K562 (cell line): Measurements from ENCODE around the gene CACNA1S. TPM values are rescaled to one million over a fixed set of nuclear protein-coding genes. Genes with fewer than 3 reads are reported as not detected.

Experiments
- ATAC-seq: fragments of 200-7000 bp; cut with Tn5 transposase; 3 replicates; pipeline ENCODE4 v1.9.1; 2020; ENCODE audit warnings: moderate library complexity
- BruUV-seq: library from RNA; stranded (reverse); fragments of 400-500 nt; replicated peaks from 2 replicates; lab custom pipeline; 2021; lab: Mats Ljungman, UMichigan
- CTCF ChIA-PET: fragments of 300-600 bp; formaldehyde crosslinking; extraction: SDS; loops from one replicate; lab custom pipeline; 2021; ENCODE audit warnings: low intra/inter-chr PET ratio; lab: Yijun Ruan, JAX
- POLR2A ChIA-PET: fragments of 300-600, 350-650 bp; sonication (Branson Sonifier 250); formaldehyde crosslinking; extraction: SDS; loops from one replicate; lab custom pipeline; 2021; ENCODE audit warnings: antibody characterized with exemption, inconsistent platforms; lab: Yijun Ruan, JAX
- DNase-seq, 4 experiments: peaks; one replicate each; pipeline versions ENCODE4 v3.0.0 to v3.0.0-alpha.2; 2011 to 2018; ENCODE audit warnings: low spot score in 3 of 4, mixed read lengths in 3 of 4; ENCODE audit errors: extremely low read depth in 1 of 4
- FAIRE-seq: peaks from 2 replicates; lab custom pipeline; 2011; peaks lifted over from hg19 to GRCh38; lab: Jason Lieb, UNC
- H2AFZ ChIP-seq: 2 replicates; pipeline ENCODE4 v1.6.0; 2011; ENCODE audit warnings: low read depth, low read length, control low read depth, inconsistent platforms
- H3K27ac ChIP-seq: fragments of 200-600 bp; 3 replicates; pipeline ENCODE4 v1.8.0; 2011; ENCODE audit warnings: low read depth, mild to moderate bottlenecking, control low read depth, inconsistent platforms, low read length, moderate library complexity, mixed read lengths; ENCODE audit errors: extremely low read depth
- H3K27me3 ChIP-seq, 2 experiments: fragments of 300-600 bp in 1 of 2; 2 replicates in 1 of 2; 3 replicates in 1 of 2; pipeline versions ENCODE4 v1.6.0 to v1.8.0; 2011; ENCODE audit warnings: inconsistent platforms in 2 of 2, low read length in 2 of 2, mild to moderate bottlenecking in 1 of 2, mixed read lengths in 1 of 2, moderate library complexity in 1 of 2; ENCODE audit not compliant: control insufficient read depth in 2 of 2, insufficient read depth in 2 of 2
- H3K36me3 ChIP-seq: fragments of 300-600 bp; 3 replicates; pipeline ENCODE4 v1.8.0; 2011; ENCODE audit warnings: mild to moderate bottlenecking, low read length, inconsistent platforms; ENCODE audit not compliant: control insufficient read depth, insufficient read depth
- H3K4me1 ChIP-seq, 2 experiments: fragments of 200-600 bp in 1 of 2; replicated peaks in 1 of 2; 2 replicates in 1 of 2; 3 replicates in 1 of 2; pipeline versions ENCODE4 v1.5.1 to v1.8.0; 2011; ENCODE audit warnings: inconsistent platforms in 2 of 2, low read length in 2 of 2, mild to moderate bottlenecking in 1 of 2, mixed read lengths in 1 of 2, moderate library complexity in 1 of 2; ENCODE audit not compliant: control insufficient read depth in 2 of 2, insufficient read depth in 2 of 2
- H3K4me2 ChIP-seq: 2 replicates; pipeline ENCODE4 v1.6.1; 2011; ENCODE audit warnings: low read length, control low read depth, inconsistent platforms, mixed read lengths; ENCODE audit not compliant: insufficient read depth
- H3K4me3 ChIP-seq: fragments of 200-600 bp; sonication (generic), shearing (Covaris generic); 2 replicates; pipeline ENCODE4 v1.5.1; 2016; ENCODE audit warnings: control low read depth, inconsistent platforms
- H3K79me2 ChIP-seq: fragments of 200-600 bp; 3 replicates; pipeline ENCODE4 v1.8.0; 2011; ENCODE audit warnings: low read length, inconsistent platforms; ENCODE audit not compliant: control insufficient read depth, insufficient read depth
- H3K9ac ChIP-seq, 2 experiments: 2 replicates each; pipeline versions ENCODE4 v1.6.0 to v1.6.1; 2011; ENCODE audit warnings: low read depth in 2 of 2, low read length in 2 of 2, control low read depth in 1 of 2, inconsistent platforms in 1 of 2, mild to moderate bottlenecking in 1 of 2, mixed read lengths in 1 of 2; ENCODE audit not compliant: insufficient read depth in 1 of 2
- H3K9me1 ChIP-seq: one replicate; pipeline ENCODE4 v1.6.0; 2011; ENCODE audit warnings: inconsistent platforms, mild to moderate bottlenecking, low read length, moderate library complexity; ENCODE audit not compliant: control insufficient read depth, insufficient read depth
- H3K9me3 ChIP-seq: replicated peaks from 2 replicates; pipeline ENCODE4 v1.5.1; 2011; ENCODE audit warnings: low read depth, low read length, inconsistent platforms; ENCODE audit not compliant: control insufficient read depth, insufficient read depth
- H4K20me1 ChIP-seq: replicated peaks from 2 replicates; pipeline ENCODE4 v1.6.1; 2011; ENCODE audit warnings: low read length, inconsistent platforms, mixed read lengths; ENCODE audit not compliant: control insufficient read depth, insufficient read depth
- ARID3B ChIP-seq: fragments of 250-450 bp; sonication (Bioruptor Pico); IDR thresholded peaks from 2 replicates; pipeline ENCODE4 v1.4.0; 2020; ENCODE audit warnings: borderline replicate concordance
- BRF1 ChIP-seq: IDR thresholded peaks from 3 replicates; pipeline ENCODE4 v1.6.1; 2011; ENCODE audit warnings: borderline replicate concordance, mild to moderate bottlenecking; ENCODE audit not compliant: insufficient read length; ENCODE audit errors: extremely low read depth
- KDM2B ChIP-seq: fragments of 250-450 bp; sonication (Bioruptor Pico); IDR thresholded peaks from 2 replicates; pipeline ENCODE4 v1.8.0; 2021; ENCODE audit warnings: mild to moderate bottlenecking, moderate library complexity
- LEF1 ChIP-seq: fragments of 450-650 bp; IDR thresholded peaks from 2 replicates; pipeline ENCODE4 v1.6.1; 2016; ENCODE audit warnings: mild to moderate bottlenecking
- POLR2G ChIP-seq: fragments of 200-400 bp; formaldehyde crosslinking; IDR thresholded peaks from 2 replicates; pipeline ENCODE4 v1.6.1; 2017; ENCODE audit warnings: low read depth, mild to moderate bottlenecking, antibody characterized with exemption, low read length, moderate library complexity
- SIX5 ChIP-seq, 2 experiments: IDR thresholded peaks; 2 replicates each; pipeline ENCODE4 v1.6.1; 2011; ENCODE audit warnings: low read length in 2 of 2, borderline replicate concordance in 1 of 2, low read depth in 1 of 2, mild to moderate bottlenecking in 1 of 2, moderate library complexity in 1 of 2; ENCODE audit not compliant: insufficient read depth in 1 of 2
- SP2 ChIP-seq: IDR thresholded peaks from 2 replicates; pipeline ENCODE4 v1.6.1; 2011; ENCODE audit warnings: mild to moderate bottlenecking, low read depth, low read length, moderate library complexity; ENCODE audit not compliant: poor library complexity, severe bottlenecking; ENCODE audit errors: extremely low read depth
- TBP ChIP-seq: optimal IDR thresholded peaks from 2 replicates; pipeline ENCODE3; 2011; ENCODE audit warnings: low read depth, low read length, improper control_type of control experiment
- ZBTB7A ChIP-seq: IDR thresholded peaks from 2 replicates; pipeline ENCODE4 v1.6.1; 2011; ENCODE audit warnings: low read depth, mild to moderate bottlenecking, low read length, moderate library complexity, borderline replicate concordance; ENCODE audit not compliant: control insufficient read depth
- ZBTB8A ChIP-seq: fragments of 450-650 bp; IDR thresholded peaks from 2 replicates; pipeline ENCODE4 v1.6.1; 2018; ENCODE audit warnings: mild to moderate bottlenecking, moderate library complexity; ENCODE audit not compliant: partially characterized antibody
- ZC3H8 ChIP-seq: fragments of 450-650 bp; IDR thresholded peaks from 2 replicates; pipeline ENCODE4 v1.6.1; 2017
- ZNF143 ChIP-seq: sonication (generic); formaldehyde crosslinking; IDR thresholded peaks from 2 replicates; pipeline ENCODE4 v1.9.0; 2022; ENCODE audit warnings: mild to moderate bottlenecking, missing genetic modification reagents
- WGBS: fragments of 100-300 bp; shearing (Covaris generic); methylation state at CpG from one replicate; pipeline ENCODE4 v1.1.6; 2016; ENCODE audit warnings: low coverage, mixed read lengths; ENCODE audit not compliant: insufficient coverage; ENCODE audit errors: missing lambda C conversion rate; 5-methylcytosine and 5-hydroxymethylcytosine counted together
- in situ Hi-C: fragments of 300-500 bp; cut with MboI; formaldehyde crosslinking; loops from 4 replicates; pipeline ENCODE4 v1.15.0; 2018; ENCODE audit warnings: inconsistent platforms, mixed read lengths
- intact Hi-C: fragments of 100-400 bp; cut with micrococcal nuclease; formaldehyde crosslinking; loops from 2 replicates; pipeline ENCODE4 v1.14.2; 2022
- polyA plus RNA-seq, 8 experiments: library from polyadenylated mRNA; depleted of rRNA in 4 of 8; stranded (reverse) in 5 of 8; unstranded in 3 of 8; fragments of >200 nt; fragmentation: Nextera tagmentation in 2 of 8; fragmentation: Illumina TruSeq in 1 of 8; extraction: Ambion mirVana in 2 of 8; extraction: Trizol in 1 of 8; gene quantifications; 2 replicates each; pipeline versions ENCODE4 v1.2.1 to v1.2.3, GENCODE V29; 2011 to 2014; ENCODE audit warnings: inconsistent platforms in 1 of 8, missing spikeins in 1 of 8
- total RNA-seq, 7 experiments: library from RNA; depleted of rRNA in 6 of 7; stranded (reverse); fragments of >200 nt in 6 of 7; fragmentation: Illumina TruSeq in 2 of 7; extraction: Trizol in 2 of 7; gene quantifications; 2 replicates each; pipeline versions ENCODE4 v1.2.1 to v1.2.3, GENCODE V29; 2011 to 2021; ENCODE audit warnings: low replicate concordance in 1 of 7
- TF ChIP-seq, protein P1 (sequence below): fragments of 150-350 bp; IDR thresholded peaks from 2 replicates; pipeline ENCODE4 v1.6.1; 2014; ENCODE audit warnings: low read depth, mild to moderate bottlenecking, low read length, borderline replicate concordance
- TF ChIP-seq, protein P2 (sequence below): fragments of 450-650 bp; IDR thresholded peaks from 2 replicates; pipeline ENCODE4 v1.6.1; 2016; ENCODE audit warnings: antibody characterized with exemption

CACNA1S gene
- total and polyA plus RNA-seq, 9 of the 15 experiments (the other 6 are each of a cell fraction or from before 2014, with no cell fraction given): not detected

DNA sequence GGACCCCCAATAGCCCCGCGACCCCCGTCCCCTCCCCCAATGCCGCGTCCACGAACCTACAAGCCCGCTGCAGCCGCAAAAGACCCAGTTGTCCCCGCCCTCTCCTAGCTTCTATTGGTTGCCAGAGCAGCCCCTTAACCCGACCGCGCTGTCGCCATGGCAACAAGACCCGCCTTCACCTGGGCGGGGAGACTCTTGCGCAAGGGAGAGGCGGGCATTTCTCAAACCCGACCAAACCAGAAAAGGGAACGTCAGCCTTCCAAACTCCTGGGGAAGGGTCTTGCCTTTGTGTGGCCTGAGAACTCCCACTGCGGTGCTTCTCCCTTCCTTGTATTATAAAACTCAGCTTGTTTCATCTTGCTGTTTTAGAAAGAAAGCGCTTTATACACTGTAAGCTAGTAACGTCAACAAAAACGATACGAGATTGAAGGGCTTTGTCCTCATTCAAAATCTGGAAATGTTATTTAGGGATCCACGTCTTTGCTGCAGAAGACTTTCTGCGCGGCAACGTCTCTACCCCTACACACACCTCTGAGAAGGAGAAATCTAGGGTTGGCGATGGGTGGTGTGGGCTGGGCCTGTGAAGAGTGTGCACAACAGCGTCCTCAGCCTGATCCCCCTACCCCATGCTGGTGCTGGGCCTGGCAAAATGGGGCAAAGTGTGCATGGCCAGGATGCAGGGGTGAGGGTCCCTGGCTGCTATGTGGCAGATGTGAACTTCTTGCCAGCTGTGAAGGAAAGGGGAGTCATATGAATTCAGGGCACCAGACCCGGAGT is 42.4 kb upstream of the CACNA1S start, which contains the start of gene TMEM9:
TMEM9 (minus strand) TSS at position 86 of the 777 bp plus-strand sequence. CDS start 551 bp downstream, outside the sequence.
- H4K20me1 ChIP-seq: peaks cover 3% of the 10 kb centered on the region; the same call in 1 of the 2 replicates
- intact Hi-C loops (loop anchor here (1.0 kb wide), 1 partner anchor 16 kb away; no protein-coding TSS in a partner anchor), in situ Hi-C loops (no loop called here)
- TSS peak; percentile 80 for BruUV-seq
- peak within 1 kb of the TSS; percentile 100 for H2AFZ ChIP-seq
- H3K27me3 ChIP-seq: no peaks in the 10 kb centered on the region
- peak within 1 kb of the TSS; percentile 93 for H3K27ac ChIP-seq
- WGBS: 14% methylated on average over 31 of the region's 31 CpGs
- ATAC-seq: peak; percentile 93
- ChIA-PET CTCF (no interaction called here), POLR2A (interaction anchor here (0.7 to 9.8 kb wide), 7 partner anchors 9 to 160 kb away, joined by 3 to 121 read pairs (median 6); no protein-coding TSS in a partner anchor)
- peak; percentile 95 for FAIRE-seq
- H3K4me1 ChIP-seq: peaks cover 13 to 27% of the 10 kb centered on the region in 2 experiments
- H3K4me2 ChIP-seq: peak within 1 kb of the TSS; percentile 91
- no peaks in the 10 kb centered on the region for H3K9me3 ChIP-seq
- H3K9ac ChIP-seq: peak within 1 kb of the TSS; percentile 79 to 89
- H3K4me3 ChIP-seq: peak within 1 kb of the TSS; percentile 66
- peaks cover 33% of the 10 kb centered on the region for H3K36me3 ChIP-seq
- H3K9me1 ChIP-seq: no peaks in the 10 kb centered on the region
- peaks cover 12% of the 10 kb centered on the region; the same call in 2 of the 3 replicates for H3K79me2 ChIP-seq
- DNase-seq: peak; percentile 99 to 100 (median 99)
- 0 out of 2 replicates have a peak, but pooled peaks have one; percentile 39 for TF ChIP-seq KDM2B (CRISPR knock-in tag)
- no peak for TF ChIP-seq SIX5 (IDR thresholded peaks at IDR 0.05; ENCODE audit: borderline replicate concordance in 1 of 2, insufficient read depth in 1 of 2, low read depth in 1 of 2, low read length in 2 of 2)
- no peak for TF ChIP-seq ZC3H8
- peak; percentile 91 for TF ChIP-seq ZBTB7A
- 0 out of 2 replicates have a peak, but pooled peaks have one; percentile 16 for TF ChIP-seq ARID3B (CRISPR knock-in tag)
- TF ChIP-seq ZNF143 (CRISPR knock-in tag): no peak
- TF ChIP-seq, protein P1, sequence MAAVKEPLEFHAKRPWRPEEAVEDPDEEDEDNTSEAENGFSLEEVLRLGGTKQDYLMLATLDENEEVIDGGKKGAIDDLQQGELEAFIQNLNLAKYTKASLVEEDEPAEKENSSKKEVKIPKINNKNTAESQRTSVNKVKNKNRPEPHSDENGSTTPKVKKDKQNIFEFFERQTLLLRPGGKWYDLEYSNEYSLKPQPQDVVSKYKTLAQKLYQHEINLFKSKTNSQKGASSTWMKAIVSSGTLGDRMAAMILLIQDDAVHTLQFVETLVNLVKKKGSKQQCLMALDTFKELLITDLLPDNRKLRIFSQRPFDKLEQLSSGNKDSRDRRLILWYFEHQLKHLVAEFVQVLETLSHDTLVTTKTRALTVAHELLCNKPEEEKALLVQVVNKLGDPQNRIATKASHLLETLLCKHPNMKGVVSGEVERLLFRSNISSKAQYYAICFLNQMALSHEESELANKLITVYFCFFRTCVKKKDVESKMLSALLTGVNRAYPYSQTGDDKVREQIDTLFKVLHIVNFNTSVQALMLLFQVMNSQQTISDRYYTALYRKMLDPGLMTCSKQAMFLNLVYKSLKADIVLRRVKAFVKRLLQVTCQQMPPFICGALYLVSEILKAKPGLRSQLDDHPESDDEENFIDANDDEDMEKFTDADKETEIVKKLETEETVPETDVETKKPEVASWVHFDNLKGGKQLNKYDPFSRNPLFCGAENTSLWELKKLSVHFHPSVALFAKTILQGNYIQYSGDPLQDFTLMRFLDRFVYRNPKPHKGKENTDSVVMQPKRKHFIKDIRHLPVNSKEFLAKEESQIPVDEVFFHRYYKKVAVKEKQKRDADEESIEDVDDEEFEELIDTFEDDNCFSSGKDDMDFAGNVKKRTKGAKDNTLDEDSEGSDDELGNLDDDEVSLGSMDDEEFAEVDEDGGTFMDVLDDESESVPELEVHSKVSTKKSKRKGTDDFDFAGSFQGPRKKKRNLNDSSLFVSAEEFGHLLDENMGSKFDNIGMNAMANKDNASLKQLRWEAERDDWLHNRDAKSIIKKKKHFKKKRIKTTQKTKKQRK: peak; percentile 62; the same call in 1 of the 2 replicates
- TF ChIP-seq TBP: peak; percentile 65
- peak; percentile 88 for TF ChIP-seq SP2
- TF ChIP-seq ZBTB8A: no peak
- peak; percentile 33; the same call in 1 of the 2 replicates for TF ChIP-seq POLR2G
- TF ChIP-seq BRF1: no peak
- TF ChIP-seq, protein P2, sequence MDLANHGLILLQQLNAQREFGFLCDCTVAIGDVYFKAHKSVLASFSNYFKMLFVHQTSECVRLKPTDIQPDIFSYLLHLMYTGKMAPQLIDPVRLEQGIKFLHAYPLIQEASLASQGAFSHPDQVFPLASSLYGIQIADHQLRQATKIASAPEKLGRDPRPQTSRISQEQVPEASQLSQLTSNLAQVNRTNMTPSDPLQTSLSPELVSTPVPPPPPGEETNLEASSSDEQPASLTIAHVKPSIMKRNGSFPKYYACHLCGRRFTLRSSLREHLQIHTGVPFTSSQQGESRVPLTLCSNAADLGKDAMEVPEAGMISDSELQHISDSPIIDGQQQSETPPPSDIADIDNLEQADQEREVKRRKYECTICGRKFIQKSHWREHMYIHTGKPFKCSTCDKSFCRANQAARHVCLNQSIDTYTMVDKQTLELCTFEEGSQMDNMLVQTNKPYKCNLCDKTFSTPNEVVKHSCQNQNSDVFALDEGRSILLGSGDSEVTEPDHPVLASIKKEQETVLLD: peak; percentile 51; the same call in 1 of the 2 replicates
- TF ChIP-seq LEF1: peak; percentile 81
